SK-N-SH (cell line): ENCODE data around the gene ISM1. TPM values are rescaled to one million over a fixed set of nuclear protein-coding genes. Genes with fewer than 3 reads are reported as not detected.

ENCODE experiments used
- CTCF ChIA-PET: fragments of 300-600, 350-600 bp; formaldehyde crosslinking; extraction: SDS; loops from one replicate; lab custom pipeline; 2021; lab: Yijun Ruan, JAX
- POLR2A ChIA-PET: fragments of 350-600 bp; sonication (Branson Sonifier 250); formaldehyde crosslinking; extraction: SDS; loops from one replicate; lab custom pipeline; 2020; ENCODE audit warnings: antibody characterized with exemption, inconsistent platforms; lab: Yijun Ruan, JAX
- DNase-seq: peaks from one replicate; pipeline ENCODE4 v3.0.0; 2012
- H2AFZ ChIP-seq: fragments of 200-600 bp; sonication (generic); 2 replicates; pipeline ENCODE4 v1.8.1; 2016; ENCODE audit warnings: antibody characterized with exemption, mild to moderate bottlenecking, low read depth
- H3F3A ChIP-seq: fragments of 200-600 bp; sonication (generic); replicated peaks from 2 replicates; pipeline ENCODE3; 2016; ENCODE audit warnings: antibody characterized with exemption, mild to moderate bottlenecking; ENCODE audit not compliant: insufficient read depth
- H3K27ac ChIP-seq, 2 experiments: fragments of 200-500 bp in 1 of 2; fragments of 200-600 bp in 1 of 2; sonication (Bioruptor generic) in 1 of 2; sonication (generic), shearing (Covaris generic) in 1 of 2; 2 replicates each; pipeline versions ENCODE4 v1.5.1 to v1.6.1; 2014 to 2016; ENCODE audit warnings: low read depth in 2 of 2, inconsistent platforms in 1 of 2, low read length in 1 of 2, mild to moderate bottlenecking in 1 of 2, mixed read lengths in 1 of 2
- H3K27me3 ChIP-seq: fragments of 200-600 bp; sonication (generic), shearing (Covaris generic); 2 replicates; pipeline ENCODE4 v1.6.1; 2016; ENCODE audit warnings: mixed run types; ENCODE audit not compliant: insufficient read depth
- H3K36me3 ChIP-seq, 2 experiments: fragments of 200-500 bp in 1 of 2; fragments of 200-600 bp in 1 of 2; sonication (Bioruptor generic) in 1 of 2; sonication (generic) in 1 of 2; replicated peaks in 1 of 2; 2 replicates each; pipeline versions ENCODE3 to v1.5.1; 2014 to 2016; ENCODE audit warnings: low read length in 1 of 2, mild to moderate bottlenecking in 1 of 2; ENCODE audit not compliant: insufficient read depth in 2 of 2, control insufficient read depth in 1 of 2
- H3K4me1 ChIP-seq, 2 experiments: fragments of 200-500 bp in 1 of 2; fragments of 200-600 bp in 1 of 2; sonication (Bioruptor generic) in 1 of 2; sonication (generic), shearing (Covaris generic) in 1 of 2; 2 replicates each; pipeline versions ENCODE4 v1.5.1 to v1.6.1; 2014 to 2016; ENCODE audit warnings: low read depth in 1 of 2, low read length in 1 of 2, mixed run types in 1 of 2; ENCODE audit not compliant: insufficient read depth in 2 of 2, control insufficient read depth in 1 of 2
- H3K4me2 ChIP-seq: fragments of 200-600 bp; sonication (generic), shearing (Covaris generic); 2 replicates; pipeline ENCODE4 v1.6.1; 2017; ENCODE audit warnings: mixed run types
- H3K4me3 ChIP-seq, 2 experiments: fragments of 200-500 bp in 1 of 2; fragments of 200-600 bp in 1 of 2; sonication (Bioruptor generic) in 1 of 2; sonication (generic), shearing (Covaris generic) in 1 of 2; 2 replicates each; pipeline versions ENCODE4 v1.5.1 to v1.8.1; 2014 to 2016; ENCODE audit warnings: low read depth in 2 of 2, inconsistent platforms in 1 of 2, low read length in 1 of 2, mild to moderate bottlenecking in 1 of 2, mixed read lengths in 1 of 2, moderate library complexity in 1 of 2
- H3K79me2 ChIP-seq: fragments of 200-600 bp; sonication (generic); 2 replicates; pipeline ENCODE4 v1.8.1; 2017; ENCODE audit warnings: mild to moderate bottlenecking; ENCODE audit not compliant: insufficient read depth
- H3K9ac ChIP-seq: fragments of 200-600 bp; sonication (generic); 2 replicates; pipeline ENCODE4 v1.6.1; 2017; ENCODE audit warnings: mixed run types
- H3K9me2 ChIP-seq: fragments of 200-600 bp; sonication (generic); 2 replicates; pipeline ENCODE4 v1.6.1; 2017; ENCODE audit warnings: mixed run types
- H3K9me3 ChIP-seq: fragments of 200-600 bp; sonication (generic); 2 replicates; pipeline ENCODE4 v1.6.1; 2017; ENCODE audit warnings: mixed run types, mild to moderate bottlenecking, moderate library complexity
- H4K20me1 ChIP-seq: fragments of 200-600 bp; sonication (generic); 2 replicates; pipeline ENCODE4 v1.6.1; 2017; ENCODE audit warnings: mild to moderate bottlenecking, mixed run types; ENCODE audit not compliant: insufficient read depth
- ELF1 ChIP-seq: IDR thresholded peaks from 2 replicates; pipeline ENCODE4 v1.4.0; 2012
- FOXM1 ChIP-seq: IDR thresholded peaks from 2 replicates; pipeline ENCODE4 v1.4.0; 2012; ENCODE audit warnings: low read depth, mild to moderate bottlenecking
- GABPA ChIP-seq: IDR thresholded peaks from 2 replicates; pipeline ENCODE4 v1.4.0; 2012; ENCODE audit warnings: low read depth, mild to moderate bottlenecking
- MEF2A ChIP-seq: IDR thresholded peaks from 2 replicates; pipeline ENCODE4 v1.4.0; 2012; ENCODE audit warnings: low read depth, borderline replicate concordance
- POLR2AphosphoS5 ChIP-seq: IDR thresholded peaks from 2 replicates; pipeline ENCODE4 v1.6.1; 2012; ENCODE audit warnings: low read depth, low read length
- SIN3A ChIP-seq: IDR thresholded peaks from 2 replicates; pipeline ENCODE4 v1.6.1; 2012; ENCODE audit warnings: low read depth, mild to moderate bottlenecking, low read length, moderate library complexity, borderline replicate concordance
- TCF12 ChIP-seq: IDR thresholded peaks from 2 replicates; pipeline ENCODE4 v1.4.0; 2012
- TEAD4 ChIP-seq: IDR thresholded peaks from 2 replicates; pipeline ENCODE4 v1.4.0; 2012; ENCODE audit warnings: mild to moderate bottlenecking, borderline replicate concordance; ENCODE audit not compliant: insufficient read depth
- WGBS: methylation state at CpG from one replicate; pipeline ENCODE4 v1.1.6; 2017; ENCODE audit warnings: low lambda C conversion rate; 5-methylcytosine and 5-hydroxymethylcytosine counted together
- polyA plus RNA-seq, 3 experiments: library from polyadenylated mRNA; depleted of rRNA; stranded (reverse); fragments of >200 nt; gene quantifications; 2 replicates each; pipeline ENCODE4 v1.2.3, GENCODE V29; 2012
- TF ChIP-seq, protein P1 (sequence below): IDR thresholded peaks from 2 replicates; pipeline ENCODE4 v1.4.0; 2012; ENCODE audit warnings: low read depth, borderline replicate concordance
- TF ChIP-seq, protein P2 (sequence below): IDR thresholded peaks from 2 replicates; pipeline ENCODE4; 2012
- TF ChIP-seq, protein P3 (sequence below): IDR thresholded peaks from 2 replicates; pipeline ENCODE4 v1.6.1; 2012; ENCODE audit warnings: mild to moderate bottlenecking, low read depth, low read length, moderate library complexity

ISM1 gene
- polyA plus RNA-seq, 1 of the 3 experiments (the other 2 are of a cell fraction): not detected

DNA sequence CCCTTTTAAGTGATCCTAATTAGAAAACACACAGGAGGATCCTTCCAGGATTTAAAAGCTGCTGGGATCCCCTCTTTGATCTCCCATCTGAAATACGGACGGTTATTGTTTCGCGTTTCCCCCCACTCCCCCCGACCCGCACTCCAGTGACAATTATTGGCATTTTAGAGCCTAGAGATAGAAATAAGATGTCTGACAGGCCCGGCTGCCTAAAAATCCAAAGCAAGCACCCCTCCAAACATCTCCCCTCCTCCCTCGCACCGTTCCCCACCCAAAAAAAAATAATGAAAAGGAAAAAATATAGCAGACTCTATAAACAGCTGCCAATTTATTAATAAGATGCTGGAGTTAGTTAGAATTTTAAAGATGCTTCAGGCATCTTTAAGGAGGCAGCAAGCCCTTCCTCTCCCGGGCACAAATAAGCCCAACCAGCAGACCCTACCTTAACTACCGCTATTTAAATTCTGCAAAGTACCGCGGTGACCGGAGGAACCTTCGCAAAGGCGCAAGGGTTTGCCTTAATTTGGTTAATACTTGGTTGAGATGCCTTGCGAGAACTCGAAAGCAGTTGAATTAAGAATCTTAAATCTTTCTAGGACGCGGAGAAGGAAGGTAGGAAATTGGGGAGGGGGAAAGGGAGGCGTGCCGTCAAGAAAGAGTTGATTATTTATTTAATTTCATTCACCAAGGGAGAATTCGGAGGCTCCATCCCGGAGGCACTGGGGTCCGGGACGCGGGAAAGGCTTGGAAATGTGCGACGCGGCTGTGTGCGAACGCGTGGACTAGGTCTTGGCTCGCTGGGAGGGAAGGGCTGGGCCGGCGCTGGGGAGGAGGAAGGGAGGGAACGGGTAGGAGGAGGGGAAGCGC lies 1.5 kb upstream of the ISM1 start:
- H3K9me3 ChIP-seq: no peaks in the 10 kb centered on the region
- H3K4me2 ChIP-seq: 0 out of 2 replicates have a peak overlapping the region, but pooled peaks have one; percentile 63
- WGBS: 12% methylated on average over 38 of the region's 38 CpGs
- H3F3A ChIP-seq: no peaks in the 10 kb centered on the region
- no peak for TF ChIP-seq ELF1
- TF ChIP-seq, protein P1, sequence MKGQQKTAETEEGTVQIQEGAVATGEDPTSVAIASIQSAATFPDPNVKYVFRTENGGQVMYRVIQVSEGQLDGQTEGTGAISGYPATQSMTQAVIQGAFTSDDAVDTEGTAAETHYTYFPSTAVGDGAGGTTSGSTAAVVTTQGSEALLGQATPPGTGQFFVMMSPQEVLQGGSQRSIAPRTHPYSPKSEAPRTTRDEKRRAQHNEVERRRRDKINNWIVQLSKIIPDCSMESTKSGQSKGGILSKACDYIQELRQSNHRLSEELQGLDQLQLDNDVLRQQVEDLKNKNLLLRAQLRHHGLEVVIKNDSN: no peak
- TF ChIP-seq, protein P2, sequence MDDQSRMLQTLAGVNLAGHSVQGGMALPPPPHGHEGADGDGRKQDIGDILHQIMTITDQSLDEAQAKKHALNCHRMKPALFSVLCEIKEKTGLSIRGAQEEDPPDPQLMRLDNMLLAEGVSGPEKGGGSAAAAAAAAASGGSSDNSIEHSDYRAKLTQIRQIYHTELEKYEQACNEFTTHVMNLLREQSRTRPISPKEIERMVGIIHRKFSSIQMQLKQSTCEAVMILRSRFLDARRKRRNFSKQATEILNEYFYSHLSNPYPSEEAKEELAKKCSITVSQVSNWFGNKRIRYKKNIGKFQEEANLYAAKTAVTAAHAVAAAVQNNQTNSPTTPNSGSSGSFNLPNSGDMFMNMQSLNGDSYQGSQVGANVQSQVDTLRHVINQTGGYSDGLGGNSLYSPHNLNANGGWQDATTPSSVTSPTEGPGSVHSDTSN: no peak
- no peak for TF ChIP-seq FOXM1
- TF ChIP-seq, protein P3, sequence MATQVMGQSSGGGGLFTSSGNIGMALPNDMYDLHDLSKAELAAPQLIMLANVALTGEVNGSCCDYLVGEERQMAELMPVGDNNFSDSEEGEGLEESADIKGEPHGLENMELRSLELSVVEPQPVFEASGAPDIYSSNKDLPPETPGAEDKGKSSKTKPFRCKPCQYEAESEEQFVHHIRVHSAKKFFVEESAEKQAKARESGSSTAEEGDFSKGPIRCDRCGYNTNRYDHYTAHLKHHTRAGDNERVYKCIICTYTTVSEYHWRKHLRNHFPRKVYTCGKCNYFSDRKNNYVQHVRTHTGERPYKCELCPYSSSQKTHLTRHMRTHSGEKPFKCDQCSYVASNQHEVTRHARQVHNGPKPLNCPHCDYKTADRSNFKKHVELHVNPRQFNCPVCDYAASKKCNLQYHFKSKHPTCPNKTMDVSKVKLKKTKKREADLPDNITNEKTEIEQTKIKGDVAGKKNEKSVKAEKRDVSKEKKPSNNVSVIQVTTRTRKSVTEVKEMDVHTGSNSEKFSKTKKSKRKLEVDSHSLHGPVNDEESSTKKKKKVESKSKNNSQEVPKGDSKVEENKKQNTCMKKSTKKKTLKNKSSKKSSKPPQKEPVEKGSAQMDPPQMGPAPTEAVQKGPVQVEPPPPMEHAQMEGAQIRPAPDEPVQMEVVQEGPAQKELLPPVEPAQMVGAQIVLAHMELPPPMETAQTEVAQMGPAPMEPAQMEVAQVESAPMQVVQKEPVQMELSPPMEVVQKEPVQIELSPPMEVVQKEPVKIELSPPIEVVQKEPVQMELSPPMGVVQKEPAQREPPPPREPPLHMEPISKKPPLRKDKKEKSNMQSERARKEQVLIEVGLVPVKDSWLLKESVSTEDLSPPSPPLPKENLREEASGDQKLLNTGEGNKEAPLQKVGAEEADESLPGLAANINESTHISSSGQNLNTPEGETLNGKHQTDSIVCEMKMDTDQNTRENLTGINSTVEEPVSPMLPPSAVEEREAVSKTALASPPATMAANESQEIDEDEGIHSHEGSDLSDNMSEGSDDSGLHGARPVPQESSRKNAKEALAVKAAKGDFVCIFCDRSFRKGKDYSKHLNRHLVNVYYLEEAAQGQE: no peak
- no peak for TF ChIP-seq GABPA
- TF ChIP-seq TEAD4: no peak
- no peak for TF ChIP-seq TCF12
- TF ChIP-seq MEF2A: no peak
- TF ChIP-seq SIN3A: no peak
- no peak for TF ChIP-seq POLR2AphosphoS5
- no peak for DNase-seq
- H3K27ac ChIP-seq: no peak overlapping the region
- ChIA-PET POLR2A (no interaction called here), CTCF (interaction anchor here (0.7 kb wide), 1 partner anchor 596 kb away, joined by 3 read pairs; no protein-coding TSS in a partner anchor)
- peaks cover 47% of the 10 kb centered on the region for H3K27me3 ChIP-seq
- no peaks in the 10 kb centered on the region for H4K20me1 ChIP-seq
- H3K79me2 ChIP-seq: no peaks in the 10 kb centered on the region
- H3K9ac ChIP-seq: no peak overlapping the region
- H3K9me2 ChIP-seq: no peaks in the 10 kb centered on the region
- no peak overlapping the region for H2AFZ ChIP-seq
- no peaks in the 10 kb centered on the region for H3K36me3 ChIP-seq
- H3K4me1 ChIP-seq: peaks cover 0 to 14% of the 10 kb centered on the region in 2 experiments; a peak in 1 of 4 replicates
- 0 out of 4 replicates have a peak overlapping the region, but pooled peaks of 1 of the 2 experiments have one; percentile 9 for H3K4me3 ChIP-seq
